Stimulated activated CD8-positive, alpha-beta memory T cell treated with anti-CD3 and anti-CD28 coated beads, Interleukin-7, amount 100 ng/mL, for 1 hour (primary cell): ENCODE results near the gene MFAP2.
"Not testable (repeated sequence)": the region's sequence is repeated elsewhere in the genome, so short reads cannot be mapped to it uniquely, and the experiment has no call there.

ENCODE experiments used
- DNase-seq, 2 donors: peaks; one replicate each; pipeline ENCODE4 v3.0.0-alpha.2; 2020; ENCODE audit warnings: low read depth in 2 of 2

The MFAP2 gene

DNA sequence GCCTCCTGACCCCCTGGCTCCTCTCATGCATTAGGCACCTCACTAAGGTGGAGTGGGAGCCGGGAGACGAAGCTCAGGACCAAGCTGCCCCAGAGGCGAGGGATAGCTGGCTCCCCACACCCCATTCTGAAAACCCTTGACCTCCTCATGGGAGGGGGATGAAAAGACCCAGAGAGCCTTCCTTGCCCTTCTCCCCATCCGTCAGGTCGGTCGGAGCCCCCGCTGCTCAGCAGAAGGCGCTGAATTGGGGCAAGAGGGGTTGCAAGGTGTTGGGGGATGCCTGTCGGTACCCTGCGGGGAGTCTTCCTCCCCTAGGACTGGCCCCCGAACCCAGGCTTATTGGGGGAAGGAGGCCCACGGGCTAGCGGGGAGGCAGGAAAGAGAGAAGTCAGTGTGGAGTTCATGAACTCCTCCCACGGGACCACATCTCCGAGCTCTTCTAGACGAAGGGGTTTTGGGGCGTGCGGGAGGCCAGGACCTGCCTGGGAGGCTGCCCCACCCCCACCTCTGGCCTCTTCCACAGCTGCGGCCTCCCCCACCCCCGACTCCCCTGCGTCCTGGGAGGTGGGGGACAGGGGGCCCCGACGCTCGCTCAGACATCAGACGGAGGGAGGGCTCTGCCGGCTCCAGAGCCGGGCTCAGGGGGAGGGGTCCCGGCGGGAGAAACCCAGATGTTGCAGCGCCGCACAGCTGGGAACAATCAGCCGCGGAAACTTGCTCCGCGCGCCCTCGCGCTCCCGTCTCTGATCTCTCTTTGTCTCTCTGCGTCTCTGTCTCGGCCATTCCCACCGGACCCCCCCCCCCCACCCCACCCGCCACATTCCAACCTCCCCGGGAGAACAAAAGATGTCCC, 719 bp downstream of the MFAP2 start:
- DNase-seq = no peak

- no peak for DNase-seq
These were observed 1.6 kb downstream of the MFAP2 start for GRCh38 chr1:16978567-16979474.

- no peak for DNase-seq
These were observed 2.3 kb downstream of the MFAP2 start for GRCh38 chr1:16978139-16978538.

DNA sequence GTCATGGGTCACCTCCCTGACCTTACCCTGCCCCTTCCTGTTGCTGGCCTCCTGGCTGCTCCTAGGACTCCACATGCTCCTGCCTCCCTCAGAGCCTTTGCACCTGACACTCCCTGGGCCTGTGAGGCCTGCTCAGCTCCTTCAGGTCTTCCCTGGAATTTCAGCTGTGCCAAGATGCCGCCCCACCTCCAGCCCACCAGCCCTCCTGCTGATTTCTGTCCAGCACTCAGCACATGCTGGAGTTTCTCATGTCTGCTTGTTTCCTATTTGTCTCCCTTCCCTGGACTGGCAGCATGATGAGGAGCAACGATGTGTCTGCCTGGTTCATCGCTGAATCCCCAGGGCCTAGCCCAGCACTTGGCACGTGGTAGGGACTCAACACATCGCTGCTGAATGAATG, 3.0 kb downstream of the MFAP2 start:
- no peak for DNase-seq

DNA sequence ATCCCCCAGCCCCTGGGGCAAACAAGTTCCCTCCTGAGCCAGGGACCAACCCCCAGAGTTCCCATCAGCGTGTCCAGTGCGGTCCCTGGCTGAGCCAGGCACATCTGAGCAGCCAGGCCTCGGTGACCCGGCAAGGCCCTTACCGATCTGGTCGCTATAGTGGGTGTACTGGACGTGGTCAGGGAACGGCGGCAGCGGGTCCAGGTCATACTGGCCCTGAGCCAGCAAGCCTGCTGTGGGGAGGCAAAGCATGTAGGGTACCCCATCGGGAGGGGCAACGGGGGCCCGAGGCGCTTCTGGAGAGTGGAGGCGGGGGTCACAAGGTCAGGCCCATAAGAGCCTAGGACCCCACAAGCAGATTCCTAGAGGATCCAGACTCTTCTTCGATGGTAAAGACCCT, 3.5 kb downstream of the MFAP2 start:
- DNase-seq = no peak

- no peak for DNase-seq
These were observed 4.6 kb downstream of the MFAP2 start for GRCh38 chr1:16975838-16976237.

- DNase-seq = no peak
These were observed 5.2 kb downstream of the MFAP2 start for GRCh38 chr1:16975211-16975610.

- DNase-seq = no peak
These were observed 7.2 kb downstream of the MFAP2 start for GRCh38 chr1:16973215-16973614.

GRCh38 chr1:16972189-16972895, 8.1 kb downstream of the MFAP2 start:
- no peak for DNase-seq

DNA sequence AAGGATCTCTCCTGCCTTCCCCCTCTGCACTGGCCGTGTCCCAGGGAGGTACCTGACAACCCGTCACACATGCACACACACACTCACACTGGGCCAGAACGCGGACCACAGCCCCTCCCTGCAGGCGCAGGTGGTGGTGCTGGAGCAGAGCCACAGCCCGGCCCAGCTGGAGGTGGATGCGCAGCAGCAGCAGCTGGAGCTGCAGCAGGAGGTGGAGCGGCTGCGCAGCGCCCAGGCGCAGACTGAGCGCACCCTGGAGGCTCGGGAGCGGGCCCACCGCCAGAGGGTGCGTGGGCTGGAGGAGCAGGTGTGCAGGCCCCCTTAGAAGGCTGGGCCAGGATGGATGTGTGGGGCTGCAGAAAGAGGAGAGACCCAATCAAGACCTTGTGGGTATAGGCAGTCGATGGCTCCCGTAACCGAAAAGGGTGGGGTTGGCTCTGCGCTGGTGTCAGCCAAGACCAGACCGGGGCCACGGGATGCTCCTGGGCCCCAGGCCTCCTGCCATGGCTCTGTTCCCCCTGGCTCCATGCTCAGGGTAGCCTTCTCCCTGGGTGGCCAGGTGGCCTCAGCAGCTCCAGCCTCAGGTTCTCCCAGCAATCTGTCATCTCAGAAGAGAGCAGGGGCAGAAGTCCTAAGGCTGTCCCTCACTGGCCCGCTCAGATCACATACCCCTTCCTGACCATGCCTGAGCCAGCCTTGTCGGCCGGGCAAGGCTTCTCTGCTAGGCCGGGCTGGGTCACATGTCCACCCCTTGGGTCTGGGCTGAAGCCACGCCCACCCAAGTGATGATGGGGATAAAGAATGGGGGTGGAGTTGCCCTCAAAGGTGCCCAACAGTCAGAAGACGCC, 8.9 kb downstream of the MFAP2 start:
- DNase-seq = no peak

DNA sequence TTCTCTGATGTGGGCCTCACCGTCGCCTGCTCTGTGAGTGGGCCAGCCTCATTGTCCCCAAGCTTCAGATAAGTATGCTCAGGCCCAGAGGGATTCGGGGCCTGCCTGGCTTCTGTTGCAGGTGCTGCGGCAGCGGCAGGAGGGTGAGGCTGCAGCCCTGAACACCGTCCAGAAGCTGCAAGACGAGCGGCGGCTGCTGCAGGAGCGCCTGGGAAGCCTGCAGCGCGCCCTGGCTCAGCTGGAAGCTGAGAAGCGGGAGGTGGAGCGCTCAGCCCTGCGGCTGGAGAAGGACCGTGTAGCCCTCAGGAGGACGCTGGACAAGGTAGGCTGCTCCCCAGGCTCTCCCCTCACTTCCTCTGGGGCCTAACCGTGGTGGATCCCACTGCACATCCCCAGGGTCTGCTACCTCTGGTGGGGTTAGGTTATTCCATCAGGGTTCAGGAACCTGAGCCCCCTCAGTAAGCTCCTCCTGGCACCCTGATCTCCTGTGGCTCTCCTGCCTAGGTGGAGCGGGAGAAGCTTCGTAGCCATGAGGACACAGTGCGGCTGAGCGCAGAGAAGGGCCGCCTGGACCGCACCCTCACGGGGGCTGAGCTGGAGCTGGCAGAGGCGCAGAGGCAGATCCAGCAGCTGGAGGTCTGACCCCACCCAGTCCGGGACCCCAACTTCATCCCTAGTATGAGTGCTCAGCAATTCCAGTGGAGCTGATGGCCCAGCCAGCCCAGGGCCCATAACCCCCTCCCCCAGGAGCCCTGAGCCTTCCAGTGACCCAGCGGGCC, 10.1 kb downstream of the MFAP2 start:
- DNase-seq = no peak

GRCh38 chr1:16969651-16970050, 10.8 kb downstream of the MFAP2 start:
- no peak for DNase-seq

DNA sequence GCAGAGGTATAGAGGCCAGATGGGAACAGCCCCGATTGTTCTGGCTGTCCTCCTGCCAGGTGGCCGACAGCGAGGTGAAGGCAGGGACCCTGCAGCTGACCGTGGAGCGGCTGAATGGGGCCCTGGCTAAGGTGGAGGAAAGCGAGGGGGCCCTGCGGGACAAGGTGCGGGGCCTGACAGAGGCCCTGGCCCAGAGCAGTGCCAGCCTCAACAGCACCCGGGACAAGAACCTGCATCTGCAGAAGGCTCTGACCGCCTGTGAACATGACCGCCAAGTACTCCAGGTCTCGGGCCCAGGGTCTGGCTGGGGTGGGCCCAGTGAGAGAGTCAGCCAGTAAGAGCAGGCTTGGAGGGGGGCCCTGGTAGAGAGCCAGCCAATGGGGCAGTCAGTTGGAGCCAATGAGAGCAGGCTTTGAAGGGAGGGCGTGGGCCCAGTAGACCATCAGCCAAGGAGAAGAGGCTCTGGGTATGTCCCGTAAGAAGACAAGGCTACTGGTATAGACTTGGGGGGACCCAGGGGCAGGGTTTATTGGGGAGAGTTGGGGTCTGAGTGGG, 11.3 kb downstream of the MFAP2 start:
- no peak for DNase-seq

- DNase-seq = no peak
These were observed 12.0 kb downstream of the MFAP2 start for GRCh38 chr1:16968372-16968771.

GRCh38 chr1:16967962-16968361, 12.5 kb downstream of the MFAP2 start:
- no peak for DNase-seq

DNA sequence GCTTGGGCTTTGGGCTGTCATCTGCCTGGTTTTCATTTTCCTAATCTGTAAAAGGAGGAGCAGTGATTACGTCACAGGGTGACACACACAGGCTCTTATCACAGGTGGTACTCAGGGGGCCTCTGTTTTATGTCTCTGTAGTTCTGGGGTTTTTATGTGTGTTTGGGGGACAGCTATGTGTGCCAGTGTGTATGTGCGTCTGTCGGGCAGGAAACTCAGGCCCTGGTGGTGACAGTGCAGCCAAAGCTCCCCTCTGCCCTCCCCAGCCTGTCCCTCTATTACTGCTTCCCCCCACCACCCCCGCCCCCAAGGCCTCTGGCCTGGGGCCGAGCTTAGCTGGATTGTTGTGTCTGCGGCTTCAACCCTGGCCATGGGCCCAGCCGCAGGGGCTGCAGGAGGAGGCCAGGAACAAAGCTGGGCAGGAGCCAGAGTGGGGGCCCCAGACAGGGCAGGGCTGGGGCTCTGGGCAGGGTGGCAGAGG, 13.3 kb downstream of the MFAP2 start:
- no peak for DNase-seq

GRCh38 chr1:16966282-16966681, 14.1 kb downstream of the MFAP2 start:
- no peak for DNase-seq

- no peak for DNase-seq
These were observed 14.8 kb downstream of the MFAP2 start for GRCh38 chr1:16965486-16966067.

DNA sequence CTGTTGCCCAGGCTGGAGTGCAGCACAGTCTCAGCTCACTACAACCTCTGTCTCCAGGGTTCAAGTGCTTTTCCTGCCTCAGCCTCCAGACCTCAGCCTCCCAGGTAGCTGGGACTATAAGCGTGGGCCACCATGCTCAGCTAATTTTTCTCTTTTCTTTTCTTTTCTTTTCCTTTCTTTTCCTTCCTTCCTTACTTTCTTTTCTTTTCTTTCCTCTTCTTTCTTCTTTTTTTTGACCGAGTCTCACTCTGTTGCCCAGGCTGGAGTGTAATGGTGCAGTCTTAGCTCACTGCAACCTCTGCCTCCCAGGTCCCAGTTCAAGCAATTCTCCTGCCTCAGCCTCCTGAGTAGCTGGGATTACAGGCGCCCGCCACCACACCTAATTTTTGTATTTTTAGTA, 16.3 kb downstream of the MFAP2 start:
- DNase-seq = not testable (repeated sequence)
